GM13977 (cell line): ENCODE measurements around the gene TMEFF2.

ENCODE experiments used
- DNase-seq: peaks from one replicate; pipeline ENCODE4 v3.0.0; 2012; ENCODE audit warnings: low spot score
- CTCF ChIP-seq: IDR thresholded peaks from 2 replicates; pipeline ENCODE4 v1.5.1; 2012; ENCODE audit warnings: mild to moderate bottlenecking, control low read depth; ENCODE audit not compliant: insufficient read depth; ENCODE audit errors: extremely low read depth, missing control alignments
- in situ Hi-C: fragments of 300-500 bp; cut with MboI; formaldehyde crosslinking; loops from one replicate; pipeline ENCODE4 v1.12.0; 2022; ENCODE audit warnings: low sequenced_read_pairs, low pct_unique_long_range_greater_than_20kb, mixed read lengths, inconsistent platforms; ENCODE audit not compliant: unreplicated experiment

Gene TMEFF2

GRCh38 chr2:192218377-192218776 is 23.6 kb upstream of the TMEFF2 start:
- no peak for DNase-seq
- TF ChIP-seq CTCF: no peak
- in situ Hi-C loops: no loop called here

GRCh38 chr2:192216336-192216735 is 21.6 kb upstream of the TMEFF2 start:
- no peak for TF ChIP-seq CTCF
- in situ Hi-C loops: no loop called here
- no peak for DNase-seq

- no peak for DNase-seq
- no peak for TF ChIP-seq CTCF
- in situ Hi-C loops: no loop called here
Observed at GRCh38 chr2:192215096-192215877, 20.6 kb upstream of the TMEFF2 start.

- DNase-seq: no peak
- in situ Hi-C loops: no loop called here
- TF ChIP-seq CTCF: no peak
Observed at GRCh38 chr2:192208848-192209247, 14.1 kb upstream of the TMEFF2 start.

GRCh38 chr2:192206399-192206798 is 11.7 kb upstream of the TMEFF2 start:
- no peak for TF ChIP-seq CTCF
- in situ Hi-C loops: no loop called here
- DNase-seq: no peak

- no peak for DNase-seq
- no peak for TF ChIP-seq CTCF
- in situ Hi-C loops: no loop called here
Observed at GRCh38 chr2:192203876-192204275, 9.1 kb upstream of the TMEFF2 start.
